OCI-LY3 (cell line): ENCODE results near the gene OR10G8.

Source experiments
- EZH2phosphoT487 ChIP-seq: fragments of 200-600 bp; shearing (Covaris generic); IDR thresholded peaks from 2 replicates; pipeline ENCODE4 v1.6.1; 2018; ENCODE audit warnings: antibody characterized with exemption, mixed run types, low read depth
- TF ChIP-seq, protein P1 (sequence below): fragments of 200-600, 300-600 bp; sonication (generic); IDR thresholded peaks from 2 replicates; pipeline ENCODE4 v1.5.1; 2014; ENCODE audit warnings: antibody characterized with exemption, low read length, low read depth

DNA sequence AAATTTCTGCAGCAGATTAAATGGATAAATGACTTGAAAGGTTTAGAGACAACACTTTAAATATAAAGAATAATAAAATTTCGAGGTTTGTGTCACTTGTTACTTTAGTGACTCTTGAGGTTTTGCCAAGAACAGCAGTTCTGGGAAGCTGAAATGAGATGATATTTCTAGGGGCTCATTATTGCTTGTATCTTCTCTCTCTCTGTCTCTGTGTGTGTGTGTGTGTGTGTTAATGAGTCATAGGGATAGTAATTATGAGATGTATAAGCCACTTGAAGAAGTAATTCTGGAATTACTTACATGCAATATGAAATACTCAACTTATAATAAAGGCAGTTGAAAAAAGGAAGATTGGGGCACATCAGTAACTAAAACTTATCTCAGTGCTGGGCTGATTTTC, 24.1 kb downstream of the OR10G8 start:
- TF ChIP-seq, protein P1, sequence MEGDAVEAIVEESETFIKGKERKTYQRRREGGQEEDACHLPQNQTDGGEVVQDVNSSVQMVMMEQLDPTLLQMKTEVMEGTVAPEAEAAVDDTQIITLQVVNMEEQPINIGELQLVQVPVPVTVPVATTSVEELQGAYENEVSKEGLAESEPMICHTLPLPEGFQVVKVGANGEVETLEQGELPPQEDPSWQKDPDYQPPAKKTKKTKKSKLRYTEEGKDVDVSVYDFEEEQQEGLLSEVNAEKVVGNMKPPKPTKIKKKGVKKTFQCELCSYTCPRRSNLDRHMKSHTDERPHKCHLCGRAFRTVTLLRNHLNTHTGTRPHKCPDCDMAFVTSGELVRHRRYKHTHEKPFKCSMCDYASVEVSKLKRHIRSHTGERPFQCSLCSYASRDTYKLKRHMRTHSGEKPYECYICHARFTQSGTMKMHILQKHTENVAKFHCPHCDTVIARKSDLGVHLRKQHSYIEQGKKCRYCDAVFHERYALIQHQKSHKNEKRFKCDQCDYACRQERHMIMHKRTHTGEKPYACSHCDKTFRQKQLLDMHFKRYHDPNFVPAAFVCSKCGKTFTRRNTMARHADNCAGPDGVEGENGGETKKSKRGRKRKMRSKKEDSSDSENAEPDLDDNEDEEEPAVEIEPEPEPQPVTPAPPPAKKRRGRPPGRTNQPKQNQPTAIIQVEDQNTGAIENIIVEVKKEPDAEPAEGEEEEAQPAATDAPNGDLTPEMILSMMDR: no peak
- TF ChIP-seq EZH2phosphoT487: no peak
